NK-92 (cell line): ENCODE data around the gene SOD2.
"Not testable (repeated sequence)": the region's sequence is repeated elsewhere in the genome, so short reads cannot be mapped to it uniquely, and the experiment has no call there.

ENCODE experiments used
- DNase-seq: peaks from one replicate; lab custom pipeline; 2025; ENCODE audit not compliant: unreplicated experiment; lab: John Stamatoyannopoulos, UW

Gene SOD2

DNA sequence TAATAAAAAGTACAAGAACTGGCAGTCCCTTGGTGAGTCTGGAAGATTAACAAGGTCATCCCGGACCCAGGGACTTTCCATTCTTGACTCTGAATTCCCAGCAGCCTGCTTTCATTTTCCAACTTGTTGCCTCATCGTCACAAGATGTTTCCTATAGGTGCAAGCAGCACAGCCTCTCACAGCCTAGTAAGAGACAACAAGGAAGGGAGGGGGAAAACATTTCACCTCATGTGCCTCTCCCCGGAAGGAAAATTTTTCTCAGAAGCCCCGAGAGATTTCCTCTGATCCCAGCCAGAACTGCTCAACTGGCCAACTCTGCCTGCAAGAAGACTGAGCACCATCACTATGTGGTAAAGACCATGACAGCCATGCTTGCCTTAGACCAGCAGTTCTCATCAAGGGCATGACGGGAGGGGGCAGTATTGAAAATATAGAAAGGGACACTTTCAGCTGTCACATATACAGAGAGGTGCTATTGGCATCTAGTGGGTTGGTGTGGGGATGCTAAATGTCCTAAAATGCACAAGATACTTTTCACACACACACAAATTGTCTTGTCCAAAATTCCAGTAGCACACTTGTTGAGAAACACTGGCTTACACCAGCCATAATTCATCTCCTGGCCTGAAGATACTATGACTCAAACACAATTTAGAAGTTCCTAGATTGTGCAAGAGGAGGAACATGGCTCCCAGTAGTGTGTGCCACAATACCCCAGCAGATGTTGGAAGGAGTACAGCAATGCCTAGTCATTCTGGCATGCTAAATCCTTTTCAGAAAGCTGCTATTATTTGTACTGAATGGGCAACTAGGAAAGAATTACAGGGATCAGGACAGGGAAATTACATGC, 23.4 kb upstream of the SOD2 start:
- no peak for DNase-seq

- no peak for DNase-seq
These were observed 22.6 kb upstream of the SOD2 start for GRCh38 chr6:159715605-159716004.

DNA sequence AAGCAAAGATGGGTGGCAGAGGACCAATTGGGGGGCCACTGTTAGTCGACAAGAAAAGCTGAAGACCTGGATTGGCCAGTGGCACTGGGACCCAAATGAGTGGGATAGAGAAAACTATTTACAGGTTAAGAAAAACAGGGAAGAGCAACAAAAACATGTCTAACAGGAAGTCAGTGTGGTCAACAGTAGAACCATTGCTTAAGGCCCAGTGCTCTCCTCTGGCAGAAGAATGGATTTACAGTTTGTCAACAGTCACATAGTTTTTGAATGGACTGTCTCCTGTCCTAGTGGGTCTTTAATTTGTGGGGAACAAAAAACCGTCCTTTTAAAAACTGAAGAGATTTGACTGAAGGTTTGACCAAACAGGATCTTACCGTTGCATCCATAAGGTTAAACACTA, 22.1 kb upstream of the SOD2 start:
- no peak for DNase-seq

- no peak for DNase-seq
These were observed 21.4 kb upstream of the SOD2 start for GRCh38 chr6:159714404-159714803.

DNA sequence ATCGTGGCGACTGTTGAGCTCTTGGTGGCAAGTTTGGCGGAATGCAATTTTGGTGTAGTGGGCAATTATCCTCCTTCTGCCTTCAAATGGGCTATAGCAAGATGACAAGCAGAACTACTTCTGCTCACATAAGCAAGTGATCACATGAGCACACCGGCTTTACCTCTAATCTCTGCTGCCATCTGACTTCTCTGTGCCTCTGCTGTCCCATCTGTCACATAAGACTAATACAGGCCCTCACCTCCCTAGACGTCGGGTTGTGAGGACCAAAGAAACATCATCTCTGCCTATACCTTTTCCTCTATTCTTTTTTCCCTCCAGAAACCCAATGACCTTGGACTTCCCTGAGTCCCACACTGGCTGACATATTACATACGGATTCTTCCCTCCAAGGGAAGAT, 20.9 kb upstream of the SOD2 start:
- DNase-seq = no peak

DNA sequence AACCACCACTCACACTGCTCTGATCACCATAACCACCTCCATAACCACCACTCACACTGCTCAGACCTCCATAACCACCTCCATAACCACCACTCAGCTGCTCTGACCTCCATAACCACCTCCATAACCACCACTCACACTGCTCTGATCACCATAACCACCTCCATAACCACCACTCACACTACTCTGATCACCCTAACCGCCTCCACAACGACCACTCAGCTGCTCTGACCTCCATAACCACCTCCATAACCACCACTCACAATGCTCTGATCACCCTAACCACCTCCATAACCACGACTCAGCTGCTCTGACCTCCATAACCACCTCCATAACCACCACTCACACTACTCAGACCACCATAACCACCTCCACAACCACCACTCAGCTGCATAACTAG, 19.3 kb upstream of the SOD2 start:
- not testable (repeated sequence) for DNase-seq

DNA sequence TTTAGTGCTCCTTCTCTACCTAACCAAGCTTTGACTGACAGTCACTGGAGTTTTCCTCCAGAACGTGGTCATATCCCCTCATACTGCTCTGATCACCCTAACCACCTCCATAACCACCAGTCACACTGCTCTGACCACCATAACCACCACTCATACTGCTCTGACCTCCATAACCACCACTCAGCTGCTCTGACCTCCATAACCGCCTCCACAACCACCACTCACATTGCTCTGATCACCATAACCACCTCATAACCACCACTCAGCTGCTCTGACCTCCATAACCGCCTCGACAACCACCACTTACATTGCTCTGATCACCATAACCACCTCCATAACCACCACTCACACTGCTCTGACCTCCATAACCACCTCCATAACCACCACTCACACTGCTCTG, 17.6 kb upstream of the SOD2 start:
- DNase-seq = not testable (repeated sequence)

GRCh38 chr6:159701413-159701999, 8.5 kb upstream of the SOD2 start:
- DNase-seq = no peak

DNA sequence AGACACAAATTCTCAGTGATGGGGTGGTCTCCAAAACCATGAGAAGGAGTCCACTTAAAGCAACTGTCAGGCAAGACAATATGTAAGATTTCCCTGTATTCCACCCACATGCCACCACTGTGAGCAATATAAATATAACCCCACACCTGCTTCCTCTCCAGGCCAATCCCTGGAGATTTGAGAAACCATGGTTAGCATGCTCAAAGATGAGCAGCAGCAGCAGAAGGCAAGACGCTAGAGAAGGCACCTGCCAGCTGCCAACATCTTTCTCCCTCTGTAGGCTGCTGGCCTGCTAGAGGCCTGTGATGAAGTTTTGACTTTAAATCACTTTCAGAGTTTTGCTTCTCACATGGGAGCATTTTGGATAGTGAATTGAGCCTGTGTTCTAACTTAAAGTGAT, 7.9 kb upstream of the SOD2 start:
- no peak for DNase-seq

DNA sequence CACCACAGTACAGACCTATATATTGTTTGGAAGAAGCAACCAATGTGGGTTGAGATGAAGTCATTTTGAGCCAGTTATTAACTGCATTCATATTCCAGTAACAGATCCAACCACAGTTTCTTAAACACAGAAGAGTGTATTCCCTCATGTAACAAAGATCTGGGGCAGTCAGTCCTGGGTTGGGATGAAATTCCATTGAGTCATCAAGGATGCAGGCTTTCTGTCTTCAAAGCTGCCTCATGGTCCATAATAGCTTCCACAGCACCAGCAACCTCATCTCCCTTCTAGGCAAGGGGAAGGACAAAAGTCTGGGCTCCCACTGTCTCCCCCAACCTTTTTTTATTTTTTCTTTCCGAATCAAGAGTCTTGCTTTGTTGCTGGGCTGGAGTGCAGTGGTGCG, 2.9 kb upstream of the SOD2 start:
- DNase-seq = no peak

- no peak for DNase-seq
These were observed 979 bp upstream of the SOD2 start for GRCh38 chr6:159693894-159694545.

DNA sequence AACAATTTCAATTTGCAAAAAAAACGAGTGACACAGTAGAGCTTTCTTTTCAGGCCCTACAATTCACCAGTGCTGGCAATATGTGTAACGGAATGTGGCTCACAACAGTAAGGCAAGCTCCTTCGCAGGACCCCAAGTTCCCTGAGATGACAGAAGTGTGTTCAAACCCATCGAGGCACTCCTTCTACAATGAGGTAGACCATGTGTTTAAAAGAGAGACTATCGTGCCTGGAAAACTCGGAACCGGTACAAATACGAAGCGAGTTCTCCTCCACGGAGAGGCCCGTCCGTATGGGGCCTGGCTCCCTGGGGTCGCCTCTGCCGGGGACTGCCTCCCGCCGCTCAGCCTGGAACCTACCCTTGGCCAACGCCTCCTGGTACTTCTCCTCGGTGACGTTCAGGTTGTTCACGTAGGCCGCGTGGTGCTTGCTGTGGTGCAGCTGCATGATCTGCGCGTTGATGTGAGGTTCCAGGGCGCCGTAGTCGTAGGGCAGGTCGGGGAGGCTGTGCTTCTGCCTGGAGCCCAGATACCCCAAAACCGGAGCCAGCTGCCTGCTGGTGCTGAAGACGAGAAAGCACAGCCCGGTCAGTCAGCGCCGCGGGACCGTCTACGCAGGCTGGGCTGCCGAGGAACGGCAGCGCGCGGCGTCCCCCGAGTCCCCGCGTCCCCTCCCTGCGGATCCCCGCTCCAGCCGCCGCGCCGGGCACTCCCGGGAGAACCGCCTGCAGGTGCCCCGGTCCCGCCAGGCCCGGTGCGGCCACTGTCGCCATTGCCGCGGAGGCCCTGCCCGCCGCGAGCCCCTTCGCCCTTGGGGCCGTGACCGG, 526 bp downstream of the SOD2 start:
- no peak for DNase-seq

GRCh38 chr6:159691963-159692287, 1.1 kb downstream of the SOD2 start:
- DNase-seq = no peak

GRCh38 chr6:159691133-159691962, 1.7 kb downstream of the SOD2 start:
- DNase-seq = no peak

DNA sequence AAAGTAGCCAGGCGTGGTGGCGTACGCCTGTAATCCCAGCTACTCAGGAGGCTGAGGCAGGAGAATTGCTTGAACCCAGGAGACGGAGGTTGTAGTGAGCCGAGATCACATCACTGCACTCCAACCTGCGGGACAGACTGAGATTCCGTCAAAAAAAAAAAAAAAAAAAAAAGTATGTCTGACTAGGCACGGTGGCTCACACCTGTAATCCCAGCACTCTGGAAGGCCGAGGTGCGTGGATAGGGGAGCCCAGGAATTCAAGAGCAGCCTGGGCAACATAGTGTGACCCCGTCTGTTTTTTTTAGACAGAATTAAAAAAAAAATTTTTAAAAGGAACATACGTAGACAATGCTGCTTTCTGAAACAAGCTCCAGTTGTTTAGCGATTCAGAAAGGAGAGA, 2.9 kb downstream of the SOD2 start:
- not testable (repeated sequence) for DNase-seq

- no peak for DNase-seq
These were observed 4.0 kb downstream of the SOD2 start for GRCh38 chr6:159689001-159689400.

DNA sequence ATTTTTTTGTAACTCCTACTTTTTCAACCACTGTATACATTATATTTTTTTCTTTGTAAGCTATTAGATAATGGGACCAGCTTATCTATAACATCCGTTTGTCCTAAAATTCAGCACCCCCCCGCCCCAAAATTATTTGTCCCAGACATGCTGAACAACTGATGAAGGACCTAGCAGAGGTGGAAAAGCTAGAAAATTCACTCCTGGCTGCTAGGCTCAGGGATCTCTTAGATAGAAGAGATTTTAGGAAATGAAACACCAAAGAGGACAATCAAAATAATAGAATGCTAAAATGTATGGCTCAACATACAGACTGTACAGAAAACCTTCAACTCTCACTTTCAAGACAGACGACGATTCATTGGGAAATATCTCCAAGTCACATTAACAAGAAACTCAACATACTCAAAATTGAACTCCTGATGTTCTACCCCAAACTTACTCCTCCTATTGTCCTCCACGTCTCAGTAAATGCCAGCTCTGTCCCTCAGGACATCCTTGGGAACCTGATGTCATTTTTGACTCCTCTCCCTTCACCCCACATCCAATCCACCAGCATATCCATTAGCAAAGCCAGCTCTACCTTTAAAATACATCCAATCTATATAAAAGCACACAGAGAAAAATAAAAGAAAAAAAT, 4.7 kb downstream of the SOD2 start:
- DNase-seq = no peak

DNA sequence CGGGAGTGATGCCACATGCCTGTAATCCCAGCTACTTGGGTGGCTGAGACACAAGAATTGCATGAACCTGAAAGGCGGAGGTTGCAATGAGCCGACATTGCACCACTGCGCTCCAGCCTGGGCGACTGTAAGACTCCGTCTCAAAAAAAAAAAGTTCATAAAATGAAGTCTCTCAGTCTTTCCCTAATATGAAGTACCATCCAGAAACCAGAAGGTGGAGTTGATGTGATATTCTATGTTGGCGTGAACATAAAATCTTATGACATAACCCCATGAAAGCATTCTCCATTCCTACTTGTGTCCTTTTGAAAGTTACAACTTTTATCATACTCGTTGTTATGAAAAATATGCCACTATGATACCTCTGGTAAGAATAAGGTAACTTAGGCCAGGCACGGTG, 5.7 kb downstream of the SOD2 start:
- DNase-seq = no peak

DNA sequence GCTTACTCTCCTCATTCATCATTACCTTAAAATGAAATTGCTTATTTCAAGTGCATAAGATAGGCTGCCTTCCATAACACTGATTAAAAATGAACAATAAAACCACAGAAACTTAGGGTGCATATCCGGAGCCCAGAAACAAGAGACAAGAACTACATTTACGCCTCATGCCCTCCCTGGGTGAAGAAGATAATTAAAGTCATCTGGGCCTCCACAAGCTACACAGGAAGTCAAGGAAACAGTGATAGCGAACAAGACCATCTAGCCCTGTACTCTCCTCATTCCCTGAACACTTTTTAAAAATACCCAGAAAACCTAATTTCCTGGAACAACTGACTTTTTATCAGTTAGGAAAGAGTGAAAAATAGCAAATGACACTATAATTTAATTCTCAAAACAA, 6.3 kb downstream of the SOD2 start:
- DNase-seq = no peak

DNA sequence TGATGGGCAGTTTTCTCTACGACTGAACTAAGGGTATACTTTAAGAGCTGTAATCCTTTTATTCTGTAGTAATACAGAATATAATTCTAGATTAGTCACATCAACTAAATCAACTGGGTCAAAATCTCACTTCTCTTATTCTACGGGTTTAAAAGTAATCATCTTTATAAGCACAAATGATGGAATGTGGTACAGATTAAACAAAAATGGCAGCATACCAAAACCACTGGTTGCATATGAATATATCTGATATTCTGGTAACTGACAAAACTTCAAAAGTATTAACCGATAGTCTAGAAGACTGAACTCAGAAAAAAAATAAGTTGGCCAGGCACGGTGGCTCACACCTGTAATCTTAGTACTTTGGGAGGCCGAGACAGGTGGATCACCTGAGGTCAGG, 7.0 kb downstream of the SOD2 start:
- DNase-seq = no peak
